Stimulated activated CD8-positive, alpha-beta memory T cell treated with anti-CD3 and anti-CD28 coated beads, Interleukin-7, amount 100 ng/mL, for 4 hours (primary cell): ENCODE results near the gene UBE2I.

Source experiments
- DNase-seq, 2 donors: peaks; one replicate each; pipeline ENCODE4 v3.0.0-alpha.2; 2020; ENCODE audit warnings: low read depth in 2 of 2

The UBE2I gene

DNA sequence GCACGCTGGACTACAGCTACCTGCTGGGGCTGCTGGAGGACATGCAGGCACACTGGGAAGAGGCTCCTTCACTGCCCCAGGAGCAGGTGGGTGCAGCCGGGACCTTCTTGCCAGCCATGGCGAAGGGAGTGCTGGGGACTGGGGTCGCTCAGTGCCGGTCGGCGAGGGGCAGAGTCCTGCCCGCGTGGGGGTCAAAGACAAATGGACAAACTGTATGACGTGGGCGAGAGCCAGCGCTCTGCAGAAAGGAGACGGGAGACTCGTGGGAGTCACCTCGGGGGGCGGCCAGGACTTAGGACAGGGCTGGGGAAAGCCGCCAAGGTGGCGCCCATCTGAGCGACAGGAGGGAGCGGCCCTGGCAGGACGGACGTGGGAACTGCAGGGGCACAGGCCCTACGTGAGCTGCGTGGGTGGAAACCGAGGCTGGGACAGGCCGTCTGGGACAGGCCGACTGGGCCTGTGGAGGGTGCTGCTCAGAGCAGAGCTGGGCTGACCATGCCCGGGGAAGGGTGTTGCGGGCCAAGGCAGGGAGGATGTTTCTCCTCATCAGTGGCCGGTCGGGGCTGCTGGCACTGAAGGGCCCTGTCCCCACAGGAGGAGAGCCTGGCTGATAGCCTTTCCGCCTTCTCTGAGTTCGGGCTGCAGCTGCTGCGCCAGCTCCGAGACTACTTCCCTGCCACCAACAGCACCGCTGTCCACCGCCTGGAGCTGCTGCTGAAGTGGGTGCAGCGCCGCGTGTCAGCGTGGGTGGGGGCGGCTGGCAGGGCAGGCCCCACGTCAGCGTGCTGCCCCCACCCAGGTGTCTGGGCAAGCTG is 34.2 kb downstream of the UBE2I start:
- no peak for DNase-seq

GRCh38 chr16:1344499-1344898 is 35.1 kb downstream of the UBE2I start:
- no peak for DNase-seq

DNA sequence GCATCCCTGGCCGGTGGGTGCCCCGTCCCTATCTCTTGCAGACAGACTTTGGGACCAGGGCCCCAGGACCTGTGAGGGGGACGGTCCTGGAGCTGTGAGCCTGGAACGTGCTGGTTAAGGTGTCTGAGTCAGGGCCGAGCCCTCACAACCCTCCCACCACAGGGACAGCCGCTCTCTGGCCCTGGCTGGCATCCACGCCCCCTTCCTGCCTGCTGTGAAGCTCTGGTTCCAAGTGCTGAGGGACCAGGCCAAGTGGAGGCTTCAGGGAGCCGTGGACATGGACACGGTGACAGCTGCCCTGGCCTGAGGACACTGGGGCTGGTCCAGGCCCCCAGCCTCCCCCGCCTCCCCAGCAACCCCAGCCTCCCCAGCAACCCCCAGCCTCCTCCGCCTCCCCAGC is 35.7 kb downstream of the UBE2I start:
- no peak for DNase-seq

DNA sequence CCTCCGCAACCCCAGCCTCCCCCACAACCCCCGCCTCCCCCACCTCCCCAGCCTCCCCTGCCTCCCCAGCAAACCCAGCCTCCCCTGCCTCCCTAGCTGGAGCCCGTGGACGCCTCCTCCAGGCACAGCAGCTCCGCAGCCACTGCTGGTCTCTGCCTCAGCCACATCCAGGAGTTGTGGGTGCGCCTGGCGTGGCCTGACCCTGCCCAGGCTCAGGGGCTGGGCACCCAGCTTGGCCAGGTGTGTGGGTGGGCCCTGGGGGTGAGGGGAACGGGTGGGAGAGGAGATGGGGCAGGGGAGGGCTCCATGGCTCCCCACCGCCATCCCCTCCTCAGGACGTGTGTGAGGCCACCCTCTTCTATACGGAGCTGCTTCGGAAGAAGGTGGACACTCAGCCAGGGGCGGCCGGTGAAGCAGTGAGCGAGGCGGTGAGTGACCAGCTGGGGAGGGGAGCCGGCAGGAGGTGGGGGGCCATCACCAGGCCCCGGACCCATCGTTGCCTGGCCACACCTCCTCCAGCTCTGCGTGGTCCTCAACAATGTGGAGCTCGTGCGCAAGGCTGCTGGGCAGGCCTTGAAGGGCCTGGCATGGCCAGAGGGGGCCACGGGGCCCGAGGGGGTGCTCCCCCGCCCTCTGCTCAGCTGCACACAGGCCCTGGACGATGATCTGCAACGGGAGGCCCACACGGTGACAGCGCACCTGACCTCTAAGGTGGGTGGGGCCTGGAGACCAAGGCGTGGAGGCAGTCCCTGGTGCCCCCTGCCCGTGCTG is 36.4 kb downstream of the UBE2I start:
- DNase-seq: no peak

GRCh38 chr16:1346422-1347285 is 37.2 kb downstream of the UBE2I start:
- DNase-seq: no peak

DNA sequence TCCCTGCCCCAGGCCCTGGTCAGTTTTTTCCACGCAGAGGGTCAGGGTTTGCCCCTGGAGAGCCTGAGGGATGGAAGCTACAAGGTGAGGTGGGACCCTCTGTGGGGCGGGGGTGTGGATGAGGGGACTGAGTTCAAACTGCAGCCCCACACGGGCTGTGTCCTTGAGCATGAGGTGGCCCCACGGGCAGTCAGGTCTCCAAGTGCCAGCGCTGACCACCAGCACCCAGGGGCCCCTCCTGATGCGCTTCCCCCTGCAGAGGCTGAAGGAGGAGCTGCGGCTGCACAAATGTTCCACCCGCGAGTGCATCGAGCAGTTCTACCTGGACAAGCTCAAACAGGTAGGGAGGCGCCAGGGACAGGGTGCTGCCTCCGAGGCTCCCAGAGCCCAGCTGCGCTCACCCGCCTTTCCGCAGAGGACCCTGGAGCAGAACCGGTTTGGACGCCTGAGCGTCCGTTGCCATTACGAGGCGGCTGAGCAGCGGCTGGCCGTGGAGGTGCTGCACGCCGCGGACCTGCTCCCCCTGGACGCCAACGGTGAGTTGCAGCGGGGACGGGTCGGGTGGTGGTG is 37.9 kb downstream of the UBE2I start:
- no peak for DNase-seq

DNA sequence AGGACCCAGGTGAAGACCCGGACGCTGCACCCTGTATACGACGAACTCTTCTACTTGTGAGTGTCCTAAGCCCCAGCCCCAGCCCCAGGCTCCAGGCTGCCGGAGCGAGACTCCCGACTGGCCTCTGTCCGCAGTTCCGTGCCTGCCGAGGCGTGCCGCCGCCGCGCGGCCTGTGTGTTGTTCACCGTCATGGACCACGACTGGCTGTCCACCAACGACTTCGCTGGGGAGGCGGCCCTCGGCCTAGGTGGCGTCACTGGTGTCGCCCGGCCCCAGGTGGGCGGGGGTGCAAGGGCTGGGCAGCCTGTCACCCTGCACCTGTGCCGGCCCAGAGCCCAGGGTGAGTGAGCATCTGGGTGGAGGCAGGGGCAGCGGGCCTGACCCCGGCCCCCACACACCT is 38.5 kb downstream of the UBE2I start:
- DNase-seq: no peak

GRCh38 chr16:1348441-1348840 is 39.0 kb downstream of the UBE2I start:
- DNase-seq: no peak

- DNase-seq: no peak
These were observed 39.5 kb downstream of the UBE2I start for GRCh38 chr16:1348926-1349325.

- DNase-seq: no peak
These were observed 39.9 kb downstream of the UBE2I start for GRCh38 chr16:1349351-1349750.

- DNase-seq: no peak
These were observed 40.5 kb downstream of the UBE2I start for GRCh38 chr16:1349951-1350350.

DNA sequence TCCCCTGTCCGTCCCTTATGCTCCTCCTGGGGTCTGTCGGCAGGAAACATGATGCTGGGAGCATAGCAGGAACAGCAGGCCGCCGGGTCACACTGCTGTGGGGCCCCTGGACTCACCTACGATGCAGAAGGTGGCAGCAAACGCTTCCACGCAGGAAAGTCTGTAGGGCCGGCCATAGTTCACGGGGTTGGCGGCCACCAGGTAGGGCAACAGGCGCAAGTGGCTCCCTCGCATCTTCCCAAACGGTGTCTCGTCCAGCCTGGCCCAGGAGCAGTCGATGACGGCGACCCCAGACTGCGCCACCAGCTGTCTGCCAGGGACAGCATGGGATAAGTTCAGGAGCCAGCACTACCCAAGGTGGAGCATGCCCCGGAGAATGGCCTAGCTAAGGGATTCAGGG is 41.3 kb downstream of the UBE2I start:
- no peak for DNase-seq

DNA sequence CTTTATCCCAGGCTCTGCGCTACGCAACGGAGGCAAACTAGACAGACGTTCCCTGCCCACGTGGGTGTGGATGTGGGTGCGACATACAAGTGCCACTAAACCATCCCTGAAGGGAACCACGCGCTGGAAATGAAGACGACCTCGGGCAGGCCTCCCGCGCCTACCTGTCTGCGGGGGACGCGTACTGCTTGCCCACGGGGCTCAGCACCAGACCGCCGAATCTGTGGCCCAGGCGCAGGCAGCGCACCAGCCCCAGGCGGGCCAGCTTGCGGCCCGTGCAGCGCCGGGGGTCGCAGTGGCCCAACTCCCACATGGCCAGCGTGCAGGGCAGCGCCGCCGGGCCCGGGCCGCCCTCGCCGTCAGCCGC is 41.8 kb downstream of the UBE2I start:
- DNase-seq: no peak

GRCh38 chr16:1351582-1352362 is 42.3 kb downstream of the UBE2I start, which contains the start of the genes GNPTG and TSR3:
Gene GNPTG (plus strand): TSS chr16:1351931. CDS start chr16:1351966, 35 bp downstream.
Gene TSR3 (minus strand): TSS chr16:1351878. CDS start chr16:1351804, 74 bp downstream.
- peak; percentile 45 to 80 for DNase-seq

DNA sequence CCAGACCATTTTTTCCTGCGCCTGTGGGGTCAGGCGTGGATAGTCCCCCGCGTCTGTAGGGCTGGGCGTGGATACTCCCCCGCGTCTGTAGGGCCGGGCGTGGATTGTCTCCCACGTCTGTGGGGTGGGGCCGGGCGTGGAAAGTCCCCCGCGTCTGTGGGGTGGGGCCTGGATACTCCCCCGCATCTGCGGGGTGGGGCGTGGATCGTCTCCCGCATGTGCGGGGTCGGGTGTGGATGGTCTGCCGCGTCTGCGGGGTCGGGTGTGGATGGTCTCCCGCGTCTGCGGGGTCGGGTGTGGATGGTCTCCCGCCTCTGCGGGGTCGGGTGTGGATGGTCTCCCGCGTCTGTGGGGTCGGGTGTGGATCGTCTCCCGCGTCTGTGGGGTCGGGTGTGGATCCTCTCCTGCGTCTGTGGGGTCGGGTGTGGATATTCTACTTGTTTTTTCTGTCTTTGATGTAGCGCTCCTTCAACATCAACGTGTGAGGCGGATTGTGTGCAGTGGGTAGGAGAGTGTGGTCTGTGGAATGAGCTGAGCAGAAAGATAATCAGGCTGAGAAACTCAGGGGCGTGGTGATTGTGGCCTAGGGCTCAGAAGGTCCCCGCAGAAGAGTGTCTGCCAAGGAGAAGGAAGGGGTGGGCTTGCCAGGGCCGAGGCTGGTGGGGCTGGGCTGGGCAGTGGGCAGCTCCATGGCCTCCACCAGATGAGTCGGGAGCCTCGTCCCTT is 45.5 kb downstream of the UBE2I start:
- DNase-seq: no peak

- DNase-seq: no peak
These were observed 46.2 kb downstream of the UBE2I start for GRCh38 chr16:1355591-1355990.

DNA sequence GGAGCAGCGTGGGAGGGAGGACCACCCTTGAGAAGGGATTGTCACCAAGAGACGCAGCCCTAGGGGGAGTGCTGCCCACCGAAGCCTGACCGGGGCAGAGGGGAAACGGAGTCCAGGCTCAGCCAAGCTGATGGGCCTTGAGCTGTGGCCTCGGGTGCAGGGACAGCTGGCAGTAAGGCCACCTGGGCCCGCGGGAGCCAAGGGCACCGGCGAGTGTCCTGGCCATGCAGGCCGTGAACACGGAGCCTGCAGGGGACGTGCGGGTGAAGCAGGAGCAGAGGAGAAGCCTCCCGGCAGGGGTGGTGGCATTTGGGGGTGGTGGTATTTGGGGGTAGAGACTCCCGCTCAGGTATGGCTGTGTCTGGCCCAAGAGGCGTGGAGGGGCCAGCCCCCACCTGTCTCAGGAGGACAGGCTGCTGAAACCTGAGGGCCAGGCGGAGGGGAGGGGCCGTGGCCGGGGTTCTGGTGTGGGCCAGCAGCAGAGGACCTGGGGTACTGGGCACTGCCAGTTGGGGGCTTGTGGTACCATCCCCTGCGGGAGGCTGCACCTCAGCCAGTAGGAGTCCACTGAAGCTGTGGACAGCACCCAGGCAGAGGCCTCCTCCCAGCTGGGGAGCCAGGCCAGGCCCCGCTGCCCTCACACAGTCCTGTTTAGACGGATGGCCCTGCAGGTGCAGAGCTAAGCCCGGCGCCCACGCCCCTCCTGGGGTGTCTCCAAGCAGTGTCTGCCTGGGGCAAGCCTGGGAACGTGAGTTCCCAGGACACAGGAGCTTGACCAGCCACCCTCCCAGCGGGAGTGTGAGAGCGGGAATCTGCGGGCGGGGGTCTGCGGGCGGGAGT is 46.8 kb downstream of the UBE2I start:
- DNase-seq: no peak

DNA sequence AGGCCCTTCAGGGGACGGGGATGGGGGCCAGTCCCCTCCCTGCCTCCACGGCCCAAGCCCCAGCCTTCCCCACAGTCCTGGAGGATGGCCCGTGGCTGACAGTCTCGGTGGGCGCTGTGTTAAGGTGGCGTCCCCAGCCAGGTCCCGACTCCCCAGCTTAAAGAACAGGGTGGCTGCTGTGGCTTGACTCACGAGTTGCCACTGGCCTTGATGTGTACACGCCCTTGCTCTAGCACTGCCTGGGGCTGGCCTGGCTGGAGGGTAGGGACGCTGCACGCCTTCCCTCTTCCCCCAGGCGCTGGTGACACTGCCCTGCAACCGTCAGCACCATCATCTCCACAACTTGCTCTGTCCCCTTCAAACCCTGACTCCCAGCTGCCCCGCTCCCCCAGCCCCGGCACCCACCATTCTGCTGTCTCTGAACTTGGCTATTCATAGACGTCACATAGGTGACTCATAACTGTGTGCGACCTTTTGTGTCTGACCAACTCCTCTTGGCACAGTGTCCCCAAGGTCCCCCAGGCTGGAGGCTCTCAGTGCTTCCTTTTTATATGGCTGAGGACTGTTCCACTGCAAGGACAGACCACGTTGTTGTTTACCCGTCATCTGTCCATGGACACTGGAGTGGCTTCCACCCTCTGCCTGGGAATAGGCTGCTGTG is 48.6 kb downstream of the UBE2I start:
- no peak for DNase-seq
